Measurements from ENCODE around the gene SRPX.

GRCh38 chrX:38236901-38237615 is 16.4 kb upstream of the SRPX start:
- TF ChIP-seq EZH2 (IDR thresholded peaks at IDR 0.05; ENCODE audit: borderline replicate concordance, insufficient read depth, low read depth, low read length, poor library complexity, severe bottlenecking): no peak
- TF ChIP-seq, protein P1, sequence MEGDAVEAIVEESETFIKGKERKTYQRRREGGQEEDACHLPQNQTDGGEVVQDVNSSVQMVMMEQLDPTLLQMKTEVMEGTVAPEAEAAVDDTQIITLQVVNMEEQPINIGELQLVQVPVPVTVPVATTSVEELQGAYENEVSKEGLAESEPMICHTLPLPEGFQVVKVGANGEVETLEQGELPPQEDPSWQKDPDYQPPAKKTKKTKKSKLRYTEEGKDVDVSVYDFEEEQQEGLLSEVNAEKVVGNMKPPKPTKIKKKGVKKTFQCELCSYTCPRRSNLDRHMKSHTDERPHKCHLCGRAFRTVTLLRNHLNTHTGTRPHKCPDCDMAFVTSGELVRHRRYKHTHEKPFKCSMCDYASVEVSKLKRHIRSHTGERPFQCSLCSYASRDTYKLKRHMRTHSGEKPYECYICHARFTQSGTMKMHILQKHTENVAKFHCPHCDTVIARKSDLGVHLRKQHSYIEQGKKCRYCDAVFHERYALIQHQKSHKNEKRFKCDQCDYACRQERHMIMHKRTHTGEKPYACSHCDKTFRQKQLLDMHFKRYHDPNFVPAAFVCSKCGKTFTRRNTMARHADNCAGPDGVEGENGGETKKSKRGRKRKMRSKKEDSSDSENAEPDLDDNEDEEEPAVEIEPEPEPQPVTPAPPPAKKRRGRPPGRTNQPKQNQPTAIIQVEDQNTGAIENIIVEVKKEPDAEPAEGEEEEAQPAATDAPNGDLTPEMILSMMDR (IDR thresholded peaks at IDR 0.05): no peak

Measured in B cell (primary cell).